ENCODE results near the gene ACTG2. TPM values are rescaled to one million over a fixed set of nuclear protein-coding genes. Genes with fewer than 3 reads are reported as not detected.

Gene ACTG2
- total RNA-seq, 2 experiments from 2014 or later: not detected

- Mint-ChIP-seq H3K36me3 (ENCODE audit: low read depth) (peaks cover 81% of the 10 kb centered on the region), H3K27ac (peak overlapping the region; percentile 87), H3K4me1 (ENCODE audit: low read depth) (peaks cover 82% of the 10 kb centered on the region), H3K4me3 (no peak overlapping the region), H3K9me3 (no peaks in the 10 kb centered on the region), H3K27me3 (no peaks in the 10 kb centered on the region)
- peak overlapping the region in 1 of 2 donors; percentile 43 for H3K27ac ChIP-seq (ENCODE audit: low read depth in 1 of 2, low read length in 2 of 2)
- H3K36me3 ChIP-seq (ENCODE audit: insufficient read depth, low read length): peaks cover 66% of the 10 kb centered on the region
- no peaks in the 10 kb centered on the region for H3K27me3 ChIP-seq (ENCODE audit: control insufficient read depth in 1 of 2, insufficient read depth in 2 of 2, low read length in 2 of 2)
- H3K4me1 ChIP-seq (ENCODE audit: insufficient read depth, low read length): peaks cover 34% of the 10 kb centered on the region
- ChIA-PET POLR2A (interaction anchor here (1.2 to 2.3 kb wide), 2 partner anchors 20 to 24 kb away, joined by 3 to 6 read pairs; partner anchors contain the start of gene DGUOK), CTCF (no interaction called here)
- TF ChIP-seq CTCF (IDR thresholded peaks at IDR 0.05): no peak
- no peak for DNase-seq
- no peak for ATAC-seq (ENCODE audit: poor library complexity)
- intact Hi-C loops (cut with DNase I, micrococcal nuclease): no loop called here
- no peak overlapping the region for H3K4me3 ChIP-seq (ENCODE audit: low read length)
- H3K9me3 ChIP-seq (ENCODE audit: control insufficient read depth in 1 of 2, insufficient read depth in 1 of 2, low read length in 2 of 2): no peaks in the 10 kb centered on the region
Measured at GRCh38 chr2:73946666-73947065, 53.9 kb downstream of the ACTG2 start.

- Histone ChIP-seq H3K4me3 (ENCODE audit: low read length) (no peak overlapping the region), H3K27me3 (ENCODE audit: control insufficient read depth in 1 of 2, insufficient read depth in 2 of 2, low read length in 2 of 2) (no peaks in the 10 kb centered on the region), H3K9me3 (ENCODE audit: control insufficient read depth in 1 of 2, insufficient read depth in 1 of 2, low read length in 2 of 2) (no peaks in the 10 kb centered on the region), H3K4me1 (ENCODE audit: insufficient read depth, low read length) (peaks cover 39% of the 10 kb centered on the region), H3K36me3 (ENCODE audit: insufficient read depth, low read length) (peaks cover 74% of the 10 kb centered on the region), H3K27ac (ENCODE audit: low read depth in 1 of 2, low read length in 2 of 2) (peak overlapping the region in 1 of 2 donors; percentile 43)
- H3K4me3 Mint-ChIP-seq: no peak overlapping the region
- peak overlapping the region; percentile 87 for H3K27ac Mint-ChIP-seq
- CTCF ChIA-PET: no interaction called here
- H3K36me3 Mint-ChIP-seq (ENCODE audit: low read depth): peaks cover 84% of the 10 kb centered on the region
- no peaks in the 10 kb centered on the region for H3K9me3 Mint-ChIP-seq
- peaks cover 86% of the 10 kb centered on the region for H3K4me1 Mint-ChIP-seq (ENCODE audit: low read depth)
- ATAC-seq (ENCODE audit: poor library complexity) (no peak), DNase-seq (no peak)
- H3K27me3 Mint-ChIP-seq: no peaks in the 10 kb centered on the region
- TF ChIP-seq CTCF (IDR thresholded peaks at IDR 0.05): no peak
- POLR2A ChIA-PET: interaction anchor here (1.2 to 2.6 kb wide), 2 partner anchors 20 to 24 kb away, joined by 3 to 8 read pairs; partner anchors contain the start of gene DGUOK
- intact Hi-C loops (cut with DNase I, micrococcal nuclease): no loop called here
Measured at GRCh38 chr2:73947412-73948018, 54.7 kb downstream of the ACTG2 start.

- Histone ChIP-seq H3K27ac (ENCODE audit: low read depth in 1 of 2, low read length in 2 of 2) (no peak overlapping the region), H3K4me3 (ENCODE audit: low read length) (no peak overlapping the region), H3K36me3 (ENCODE audit: insufficient read depth, low read length) (peaks cover 79% of the 10 kb centered on the region), H3K4me1 (ENCODE audit: insufficient read depth, low read length) (peaks cover 35% of the 10 kb centered on the region), H3K27me3 (ENCODE audit: control insufficient read depth in 1 of 2, insufficient read depth in 2 of 2, low read length in 2 of 2) (no peaks in the 10 kb centered on the region), H3K9me3 (ENCODE audit: control insufficient read depth in 1 of 2, insufficient read depth in 1 of 2, low read length in 2 of 2) (no peaks in the 10 kb centered on the region)
- Mint-ChIP-seq H3K9me3 (no peaks in the 10 kb centered on the region), H3K36me3 (ENCODE audit: low read depth) (peaks cover 81% of the 10 kb centered on the region), H3K4me3 (peak overlapping the region; percentile 23), H3K4me1 (ENCODE audit: low read depth) (peaks cover 83% of the 10 kb centered on the region), H3K27ac (peak overlapping the region; percentile 87), H3K27me3 (no peaks in the 10 kb centered on the region)
- intact Hi-C loops (cut with DNase I, micrococcal nuclease): no loop called here
- no peak for TF ChIP-seq CTCF (IDR thresholded peaks at IDR 0.05)
- DNase-seq (no peak), ATAC-seq (ENCODE audit: poor library complexity) (no peak)
- CTCF ChIA-PET: interaction anchor here (0.7 kb wide), 1 partner anchor 42 kb away, joined by 3 read pairs; no protein-coding TSS in a partner anchor
- POLR2A ChIA-PET: interaction anchor here (1.2 to 2.6 kb wide), 4 partner anchors 21 to 38 kb away, joined by 3 to 15 read pairs (median 9); partner anchors contain the start of genes DGUOK and TET3
Measured at GRCh38 chr2:73949802-73950201, 57.0 kb downstream of the ACTG2 start.
